Measurements from ENCODE around the gene ZNF277. TPM values are rescaled to one million over a fixed set of nuclear protein-coding genes. Genes with fewer than 3 reads are reported as not detected.

ZNF277 gene
- total and polyA plus RNA-seq, 10 of the 15 experiments (the other 5 are each of a cell fraction or from before 2014, with no cell fraction given) = 10.6 to 33.9 (median 22.0) TPM

DNA sequence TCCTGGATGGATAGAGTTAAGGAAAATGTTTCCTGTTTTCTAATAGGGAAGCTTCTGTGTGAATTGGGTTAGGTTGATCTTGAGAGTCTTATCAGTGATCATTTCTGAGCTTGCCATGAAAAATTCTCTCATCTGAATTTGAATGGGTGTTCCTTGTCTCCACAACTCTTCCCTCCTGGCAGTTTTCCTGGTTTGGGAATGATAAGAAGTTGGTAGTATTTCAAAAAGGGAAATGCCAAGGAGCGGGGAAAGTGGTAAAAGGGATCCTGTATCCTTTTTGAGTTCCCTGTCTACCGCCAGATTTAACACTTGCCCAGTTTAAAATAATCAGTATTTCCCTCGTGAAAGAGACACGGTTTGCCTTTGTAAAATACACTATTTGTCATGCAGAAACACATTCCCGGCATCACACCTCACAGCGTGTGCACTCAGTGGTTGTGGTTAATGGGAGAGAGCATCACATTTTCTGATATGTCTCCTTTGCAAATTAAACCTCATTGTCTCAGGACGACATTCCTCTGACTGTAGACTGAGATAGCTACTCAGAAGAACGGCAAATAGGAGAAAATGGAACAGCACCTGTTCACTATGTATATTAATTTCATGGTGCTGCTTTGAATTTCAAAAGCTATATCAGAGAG, 130.6 kb downstream of the ZNF277 start:
- 94% methylated on average over 8 of the region's 8 CpGs for WGBS (ENCODE audit: insufficient coverage, insufficient replicate concordance, low lambda C conversion rate, missing lambda C conversion rate)
- H3K4me3 ChIP-seq = no peak overlapping the region
- SMC1A ChIA-PET (ENCODE audit: uncharacterized antibody, unreplicated experiment) = interaction anchor here (1.1 kb wide), 1 partner anchor 10 kb away, joined by 3 read pairs; no protein-coding TSS in a partner anchor
- H4K20me1 ChIP-seq (ENCODE audit: control insufficient read depth, insufficient read depth) = no peaks in the 10 kb centered on the region
- intact Hi-C loops (cut with micrococcal nuclease; ENCODE audit: unreplicated experiment) = no loop called here
- CTCF ChIA-PET = no interaction called here
- in situ Hi-C loops (cut with MboI) = no loop called here
- DNase-seq (ENCODE audit: low read depth, low spot score) (no peak), ATAC-seq (no peak), FAIRE-seq (no peak)
- no peak overlapping the region for H2AFZ ChIP-seq (ENCODE audit: control insufficient read depth, low read depth, low read length)
- no peaks in the 10 kb centered on the region for H3K79me2 ChIP-seq (ENCODE audit: control insufficient read depth, insufficient read depth, low read length)
- no peaks in the 10 kb centered on the region; a peak in 1 of 4 replicates for H3K36me3 ChIP-seq (ENCODE audit: control insufficient read depth in 2 of 2, insufficient read depth in 2 of 2, low read length in 1 of 2)
- no peak overlapping the region for H3K9ac ChIP-seq (ENCODE audit: control insufficient read depth, insufficient read depth, low read length)
- H3K9me3 ChIP-seq (replicated peaks; ENCODE audit: control insufficient read depth, insufficient read depth, low read length) = no peaks in the 10 kb centered on the region
- RAD21 ChIA-PET (ENCODE audit: unreplicated experiment) = no interaction called here
- no TSS peak for BruUV-seq (replicated peaks)
- TF ChIP-seq, protein P1, sequence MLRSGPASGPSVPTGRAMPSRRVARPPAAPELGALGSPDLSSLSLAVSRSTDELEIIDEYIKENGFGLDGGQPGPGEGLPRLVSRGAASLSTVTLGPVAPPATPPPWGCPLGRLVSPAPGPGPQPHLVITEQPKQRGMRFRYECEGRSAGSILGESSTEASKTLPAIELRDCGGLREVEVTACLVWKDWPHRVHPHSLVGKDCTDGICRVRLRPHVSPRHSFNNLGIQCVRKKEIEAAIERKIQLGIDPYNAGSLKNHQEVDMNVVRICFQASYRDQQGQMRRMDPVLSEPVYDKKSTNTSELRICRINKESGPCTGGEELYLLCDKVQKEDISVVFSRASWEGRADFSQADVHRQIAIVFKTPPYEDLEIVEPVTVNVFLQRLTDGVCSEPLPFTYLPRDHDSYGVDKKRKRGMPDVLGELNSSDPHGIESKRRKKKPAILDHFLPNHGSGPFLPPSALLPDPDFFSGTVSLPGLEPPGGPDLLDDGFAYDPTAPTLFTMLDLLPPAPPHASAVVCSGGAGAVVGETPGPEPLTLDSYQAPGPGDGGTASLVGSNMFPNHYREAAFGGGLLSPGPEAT (IDR thresholded peaks at IDR 0.05; ENCODE audit: low read depth) = no peak
- TF ChIP-seq NR2F1 (conservative IDR thresholded peaks at IDR 0.05) (no peak), SUPT20H (IDR thresholded peaks at IDR 0.05; ENCODE audit: borderline replicate concordance, control insufficient read depth, low read depth, low read length) (no peak), HDAC6 (IDR thresholded peaks at IDR 0.05; ENCODE audit: unreplicated experiment) (no peak), HDGF (IDR thresholded peaks at IDR 0.05) (no peak), ZZZ3 (IDR thresholded peaks at IDR 0.05; ENCODE audit: control insufficient read depth, insufficient read length, low read depth) (no peak), NFYA (IDR thresholded peaks at IDR 0.05; ENCODE audit: borderline replicate concordance, low read depth, low read length) (no peak), SRF (IDR thresholded peaks at IDR 0.05; ENCODE audit: low read depth in 2 of 2, low read length in 2 of 2) (no peak), NFIC (IDR thresholded peaks at IDR 0.05; ENCODE audit: low read depth, low read length) (no peak), ESRRA (IDR thresholded peaks at IDR 0.05; ENCODE audit: low read length) (no peak), KLF5 (IDR thresholded peaks at IDR 0.05; ENCODE audit: partially characterized antibody) (no peak), MYC (IDR thresholded peaks at IDR 0.05; ENCODE audit: insufficient read depth, insufficient read length, insufficient replicate concordance, low read length, severe bottlenecking) (no peak), STAT1 (conservative IDR thresholded peaks at IDR 0.05) (no peak), MTA3 (IDR thresholded peaks at IDR 0.05; ENCODE audit: borderline replicate concordance, low read length) (no peak)
- TF ChIP-seq, protein P2, sequence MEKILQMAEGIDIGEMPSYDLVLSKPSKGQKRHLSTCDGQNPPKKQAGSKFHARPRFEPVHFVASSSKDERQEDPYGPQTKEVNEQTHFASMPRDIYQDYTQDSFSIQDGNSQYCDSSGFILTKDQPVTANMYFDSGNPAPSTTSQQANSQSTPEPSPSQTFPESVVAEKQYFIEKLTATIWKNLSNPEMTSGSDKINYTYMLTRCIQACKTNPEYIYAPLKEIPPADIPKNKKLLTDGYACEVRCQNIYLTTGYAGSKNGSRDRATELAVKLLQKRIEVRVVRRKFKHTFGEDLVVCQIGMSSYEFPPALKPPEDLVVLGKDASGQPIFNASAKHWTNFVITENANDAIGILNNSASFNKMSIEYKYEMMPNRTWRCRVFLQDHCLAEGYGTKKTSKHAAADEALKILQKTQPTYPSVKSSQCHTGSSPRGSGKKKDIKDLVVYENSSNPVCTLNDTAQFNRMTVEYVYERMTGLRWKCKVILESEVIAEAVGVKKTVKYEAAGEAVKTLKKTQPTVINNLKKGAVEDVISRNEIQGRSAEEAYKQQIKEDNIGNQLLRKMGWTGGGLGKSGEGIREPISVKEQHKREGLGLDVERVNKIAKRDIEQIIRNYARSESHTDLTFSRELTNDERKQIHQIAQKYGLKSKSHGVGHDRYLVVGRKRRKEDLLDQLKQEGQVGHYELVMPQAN (conservative IDR thresholded peaks at IDR 0.05) = no peak
- no peak overlapping the region for H3K4me2 ChIP-seq (ENCODE audit: control insufficient read depth, insufficient read depth)
- POLR2A ChIA-PET = no interaction called here
- H3K27ac ChIP-seq (ENCODE audit: control insufficient read depth, insufficient read depth) = no peak overlapping the region
- no peaks in the 10 kb centered on the region for H3K27me3 ChIP-seq (replicated peaks in 1 of 2; ENCODE audit: control insufficient read depth in 2 of 2, insufficient read depth in 2 of 2, low read length in 1 of 2)
- H3K4me1 ChIP-seq (ENCODE audit: control insufficient read depth, insufficient read depth, low read length) = no peaks in the 10 kb centered on the region
